OCI-LY3 (cell line): ENCODE data around the gene IFNG.

Experiments used
- H2AFZ ChIP-seq: fragments of 200-600, 300-600 bp; shearing (Covaris generic); 2 replicates; pipeline ENCODE4 v1.6.0; 2014; ENCODE audit warnings: antibody characterized with exemption, low read depth, low read length
- H3K27ac ChIP-seq: fragments of 200-600, 300-600 bp; sonication (generic); 2 replicates; pipeline ENCODE4 v1.5.1; 2014; ENCODE audit warnings: mild to moderate bottlenecking, low read length, moderate library complexity, mixed read lengths
- H3K27me3 ChIP-seq: fragments of 200-600, 300-600 bp; sonication (generic); 2 replicates; pipeline ENCODE4 v1.6.1; 2014; ENCODE audit warnings: low read depth, low read length, mixed read lengths
- H3K36me3 ChIP-seq: fragments of 200-600, 300-600 bp; sonication (generic); replicated peaks from 2 replicates; pipeline ENCODE3; 2014; ENCODE audit warnings: low read depth, low read length, mixed read lengths
- H3K4me1 ChIP-seq: fragments of 300-600, 200-600 bp; sonication (generic); 2 replicates; pipeline ENCODE4 v1.6.1; 2014; ENCODE audit warnings: low read length, mixed read lengths
- H3K4me2 ChIP-seq: fragments of 200-600, 300-600 bp; sonication (generic); 2 replicates; pipeline ENCODE4 v1.6.1; 2014; ENCODE audit warnings: low read length, mixed read lengths
- H3K4me3 ChIP-seq: fragments of 300-600, 200-600 bp; sonication (generic); 2 replicates; pipeline ENCODE4 v1.5.1; 2014; ENCODE audit warnings: antibody characterized with exemption, mild to moderate bottlenecking, low read length, moderate library complexity
- H3K79me2 ChIP-seq: fragments of 300-600, 200-600 bp; shearing (Covaris generic); 2 replicates; pipeline ENCODE4 v1.6.1; 2014; ENCODE audit warnings: mild to moderate bottlenecking, low read length, mixed read lengths
- H3K9ac ChIP-seq: fragments of 300-600, 200-600 bp; shearing (Covaris generic); 2 replicates; pipeline ENCODE4 v1.6.0; 2014; ENCODE audit warnings: mild to moderate bottlenecking, low read length, moderate library complexity
- H3K9me3 ChIP-seq: fragments of 200-600, 300-600 bp; shearing (Covaris generic); 2 replicates; pipeline ENCODE4 v1.6.1; 2014; ENCODE audit warnings: low read length, mixed read lengths; ENCODE audit not compliant: insufficient read depth
- H4K20me1 ChIP-seq: fragments of 200-600, 300-600 bp; sonication (generic); 2 replicates; pipeline ENCODE4 v1.6.1; 2016; ENCODE audit warnings: low read length, mixed read lengths; ENCODE audit not compliant: insufficient read depth
- CTCF ChIP-seq: fragments of 200-600, 300-600 bp; sonication (generic); IDR thresholded peaks from 2 replicates; pipeline ENCODE4 v1.5.1; 2014; ENCODE audit warnings: antibody characterized with exemption, low read length, low read depth
- EZH2phosphoT487 ChIP-seq: fragments of 200-600 bp; shearing (Covaris generic); IDR thresholded peaks from 2 replicates; pipeline ENCODE4 v1.6.1; 2018; ENCODE audit warnings: antibody characterized with exemption, mixed run types, low read depth

The IFNG gene

DNA sequence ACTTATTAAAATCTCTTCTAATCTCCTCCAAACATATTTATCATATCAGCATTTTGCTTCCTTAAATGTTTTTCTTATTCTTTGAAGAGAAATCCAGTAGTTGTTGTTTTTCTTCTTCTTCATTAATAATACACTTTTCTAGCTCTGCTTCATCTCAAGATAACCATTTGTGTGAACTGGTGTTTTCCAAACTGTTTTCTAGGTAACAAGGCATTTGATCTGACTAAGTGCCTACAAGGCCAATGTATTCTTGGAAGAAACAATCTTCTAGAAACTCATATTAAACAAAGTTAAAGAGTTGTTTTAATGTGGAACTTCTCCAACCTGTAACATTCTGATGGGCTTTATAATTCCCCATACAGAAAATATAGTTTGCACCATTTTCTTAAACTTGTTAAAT lies 30.8 kb upstream of the IFNG start:
- Histone ChIP-seq H4K20me1 (no peaks in the 10 kb centered on the region), H3K4me1 (no peaks in the 10 kb centered on the region), H2AFZ (no peak overlapping the region), H3K36me3 (no peaks in the 10 kb centered on the region), H3K9me3 (no peaks in the 10 kb centered on the region), H3K4me2 (no peak overlapping the region), H3K4me3 (no peak overlapping the region), H3K27ac (no peak overlapping the region), H3K27me3 (peaks cover 14% of the 10 kb centered on the region; the same call in 1 of the 2 replicates), H3K79me2 (no peaks in the 10 kb centered on the region), H3K9ac (no peak overlapping the region)
- TF ChIP-seq CTCF (no peak), EZH2phosphoT487 (no peak)

GRCh38 chr12:68189821-68190242 lies 30.3 kb upstream of the IFNG start:
- TF ChIP-seq CTCF, result no peak
- TF ChIP-seq EZH2phosphoT487, result no peak
- Histone ChIP-seq H3K27ac (no peak overlapping the region), H3K4me2 (no peak overlapping the region), H3K27me3 (peaks cover 14% of the 10 kb centered on the region; the same call in 1 of the 2 replicates), H2AFZ (no peak overlapping the region), H3K79me2 (no peaks in the 10 kb centered on the region), H3K4me3 (no peak overlapping the region), H3K4me1 (no peaks in the 10 kb centered on the region), H3K9me3 (no peaks in the 10 kb centered on the region), H3K9ac (no peak overlapping the region), H3K36me3 (no peaks in the 10 kb centered on the region), H4K20me1 (no peaks in the 10 kb centered on the region)

DNA sequence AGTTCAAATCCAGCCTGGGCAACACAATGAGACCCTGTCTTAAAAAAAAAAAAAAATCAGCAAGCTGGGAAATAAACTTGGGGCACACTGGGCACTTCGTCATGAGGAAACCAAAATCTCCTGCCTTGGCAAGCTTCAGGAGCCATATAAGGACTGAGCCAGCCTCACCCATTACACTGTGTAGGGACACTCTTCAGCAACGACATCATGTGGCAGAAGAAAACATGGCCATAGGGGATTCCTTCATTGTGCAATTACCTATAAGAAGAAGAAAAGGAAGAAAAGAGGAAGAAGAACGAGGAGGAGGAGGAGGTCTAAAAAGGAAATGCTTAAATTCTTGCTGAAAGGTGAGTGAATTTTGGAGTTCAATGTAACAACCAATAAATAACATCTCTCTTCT lies 26.1 kb upstream of the IFNG start:
- no peaks in the 10 kb centered on the region for H3K36me3 ChIP-seq
- H2AFZ ChIP-seq, result no peak overlapping the region
- no peak overlapping the region for H3K4me3 ChIP-seq
- TF ChIP-seq CTCF (no peak), EZH2phosphoT487 (no peak)
- H3K9ac ChIP-seq, result no peak overlapping the region
- H3K27me3 ChIP-seq, result peaks cover 18% of the 10 kb centered on the region; the same call in 1 of the 2 replicates
- H3K9me3 ChIP-seq, result no peaks in the 10 kb centered on the region
- H4K20me1 ChIP-seq, result no peaks in the 10 kb centered on the region
- no peak overlapping the region for H3K27ac ChIP-seq
- no peaks in the 10 kb centered on the region for H3K79me2 ChIP-seq
- H3K4me2 ChIP-seq, result no peak overlapping the region
- H3K4me1 ChIP-seq, result no peaks in the 10 kb centered on the region

GRCh38 chr12:68180792-68181744 lies 21.5 kb upstream of the IFNG start:
- Histone ChIP-seq H3K27ac (no peak overlapping the region), H3K9ac (no peak overlapping the region), H3K4me1 (no peaks in the 10 kb centered on the region), H3K27me3 (0 out of 2 replicates have a peak, but pooled peaks cover 15% of the 10 kb centered on the region), H3K79me2 (no peaks in the 10 kb centered on the region), H3K9me3 (no peaks in the 10 kb centered on the region), H4K20me1 (no peaks in the 10 kb centered on the region), H3K36me3 (no peaks in the 10 kb centered on the region), H3K4me3 (no peak overlapping the region), H3K4me2 (no peak overlapping the region), H2AFZ (no peak overlapping the region)
- TF ChIP-seq EZH2phosphoT487, result no peak
- TF ChIP-seq CTCF, result no peak
